Psoas muscle (tissue), 8 donors: ENCODE results near the gene UBE2D2. TPM values are rescaled to one million over a fixed set of nuclear protein-coding genes. Genes with fewer than 3 reads are reported as not detected.
A peak's percentile ranks its signal among the peaks of the same experiment; 100 is the strongest.

Source experiments
- ATAC-seq, 4 donors: fragments of 200-7000 bp; cut with Tn5 transposase; one replicate each; pipeline ENCODE4 v1.9.1; 2020; ENCODE audit warnings: moderate library complexity in 3 of 4, mild to moderate bottlenecking in 2 of 4
- DNase-seq, 2 donors: peaks; one replicate each; pipeline ENCODE4 v3.0.0-alpha.2; 2020
- H3K27ac ChIP-seq: fragments of 200-600 bp; one replicate; pipeline ENCODE4 v1.8.0; 2022
- H3K27me3 ChIP-seq, 3 donors: fragments of 200-600 bp in 1 of 3; one replicate each; pipeline versions ENCODE4 v1.6.1 to v1.8.0; 2013 to 2022; ENCODE audit warnings: low read length in 2 of 3, mild to moderate bottlenecking in 2 of 3, moderate library complexity in 1 of 3; ENCODE audit not compliant: insufficient read depth in 3 of 3
- H3K36me3 ChIP-seq, 2 donors: fragments of 200-600 bp in 1 of 2; one replicate each; pipeline versions ENCODE4 v1.6.1 to v1.8.0; 2013 to 2022; ENCODE audit warnings: low read depth in 1 of 2, mild to moderate bottlenecking in 1 of 2, moderate library complexity in 1 of 2; ENCODE audit not compliant: insufficient read depth in 1 of 2
- H3K4me1 ChIP-seq: fragments of 200-600 bp; one replicate; pipeline ENCODE4 v1.8.0; 2022
- H3K4me3 ChIP-seq: fragments of 200-600 bp; one replicate; pipeline ENCODE4 v1.8.0; 2022; ENCODE audit warnings: mild to moderate bottlenecking
- H3K9me3 ChIP-seq: fragments of 200-600 bp; one replicate; pipeline ENCODE4 v1.8.0; 2022
- WGBS, 3 donors: extraction: QIAGEN DNeasy Blood & Tissue Kit; methylation state at CpG; one replicate each; pipeline versions ENCODE4 v1.1.6 to v1.1.7; 2013; 5-methylcytosine and 5-hydroxymethylcytosine counted together
- intact Hi-C, 2 donors: fragments of 100-400 bp; cut with DNase I; formaldehyde crosslinking; loops; one replicate each; pipeline versions ENCODE4 v1.11.0 to v1.14.2; 2022
- polyA plus RNA-seq, 3 donors: library from polyadenylated mRNA; stranded (reverse); fragments of 200-250 nt; gene quantifications; one replicate each; pipeline ENCODE4 v1.2.3, GENCODE V29; 2013
- total RNA-seq, 4 donors: library from RNA; stranded (reverse); fragmentation: NEBNext Ultra II Directional in 2 of 4; extraction: Animal tissue kit (Norgen Biotek cat#: 25700) in 2 of 4; gene quantifications; one replicate each; pipeline versions ENCODE4 v1.2.1 to v1.2.4, GENCODE V29; 2021 to 2023
- TF ChIP-seq, protein P1 (sequence below): fragments of 200-600 bp; IDR thresholded peaks from one replicate; pipeline ENCODE4 v1.8.0; 2022; ENCODE audit warnings: antibody characterized with exemption
- donor health status: healthy with polysubstance abuse.
- donor health status: DM: no; HTN: no; CAD: no; lungs with moderate emphysema.
- donor health status: Bipolar disorder and iron deficiency.
- donor health status: healthy.
- donor health status: DM: yes; HTN: yes; CAD: no.
- donor health status: DM: no; HTN: no; CAD: no.
- donor health status: DM: no; HTN: no; CAD: no.
- donor health status: DM: yes; HTN: yes; CAD: no.

UBE2D2 gene
- total and polyA plus RNA-seq, 7 donors = 107 to 243 (median 163) TPM

DNA sequence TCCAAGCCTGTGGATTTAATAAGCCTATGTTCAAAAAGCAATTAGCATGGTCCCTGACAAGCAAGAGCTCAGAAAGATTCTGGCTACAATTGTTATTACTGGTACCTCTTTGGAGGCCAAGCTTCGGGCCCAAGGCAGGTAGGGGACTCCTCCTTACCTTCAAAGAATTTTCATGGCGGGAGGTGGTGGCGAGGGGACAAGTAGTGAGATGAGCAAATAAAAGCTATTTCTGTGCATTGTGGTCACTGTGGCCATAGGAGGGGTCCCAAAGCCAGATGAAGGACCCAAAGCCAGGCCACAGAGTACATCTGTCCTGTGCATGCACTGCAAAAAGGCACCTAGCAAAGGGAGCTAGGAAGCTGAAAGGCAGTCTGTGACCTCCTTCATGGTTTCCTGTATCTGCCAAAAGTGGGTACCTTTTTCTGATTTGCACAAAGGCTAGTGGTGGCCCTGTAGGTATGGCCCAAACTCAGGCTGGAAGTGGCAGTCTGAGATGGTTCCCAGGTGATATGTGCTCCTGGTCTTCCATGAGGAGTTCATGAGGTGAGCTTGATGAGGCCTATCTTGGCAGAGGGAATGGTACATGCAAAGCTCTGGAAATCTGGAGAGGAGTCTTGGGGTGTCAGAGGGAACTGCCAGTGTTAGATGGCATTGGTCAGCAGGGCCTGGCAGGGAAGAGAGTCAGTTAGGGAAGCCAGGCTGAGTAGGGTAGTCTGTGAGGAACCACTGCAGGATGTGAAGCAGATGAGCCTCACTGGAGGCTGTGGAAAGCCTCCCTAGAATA, 83.7 kb downstream of the UBE2D2 start:
- no peaks in the 10 kb centered on the region for H3K27me3 ChIP-seq
- intact Hi-C loops = loop anchor here in 1 of 2 donors (5.0 kb wide), 1 partner anchor 37 kb away; no protein-coding TSS in a partner anchor
- peak overlapping the region; percentile 36 for H3K27ac ChIP-seq
- H3K36me3 ChIP-seq = no peaks in the 10 kb centered on the region
- H3K4me1 ChIP-seq = peaks cover 44% of the 10 kb centered on the region
- ATAC-seq (no peak), DNase-seq (no peak)
- 96 to 100% (median 98%) methylated on average over 3 of the region's 3 CpGs for WGBS, 3 donors
- no peaks in the 10 kb centered on the region for H3K9me3 ChIP-seq
- no peak overlapping the region for H3K4me3 ChIP-seq
- TF ChIP-seq, protein P1, sequence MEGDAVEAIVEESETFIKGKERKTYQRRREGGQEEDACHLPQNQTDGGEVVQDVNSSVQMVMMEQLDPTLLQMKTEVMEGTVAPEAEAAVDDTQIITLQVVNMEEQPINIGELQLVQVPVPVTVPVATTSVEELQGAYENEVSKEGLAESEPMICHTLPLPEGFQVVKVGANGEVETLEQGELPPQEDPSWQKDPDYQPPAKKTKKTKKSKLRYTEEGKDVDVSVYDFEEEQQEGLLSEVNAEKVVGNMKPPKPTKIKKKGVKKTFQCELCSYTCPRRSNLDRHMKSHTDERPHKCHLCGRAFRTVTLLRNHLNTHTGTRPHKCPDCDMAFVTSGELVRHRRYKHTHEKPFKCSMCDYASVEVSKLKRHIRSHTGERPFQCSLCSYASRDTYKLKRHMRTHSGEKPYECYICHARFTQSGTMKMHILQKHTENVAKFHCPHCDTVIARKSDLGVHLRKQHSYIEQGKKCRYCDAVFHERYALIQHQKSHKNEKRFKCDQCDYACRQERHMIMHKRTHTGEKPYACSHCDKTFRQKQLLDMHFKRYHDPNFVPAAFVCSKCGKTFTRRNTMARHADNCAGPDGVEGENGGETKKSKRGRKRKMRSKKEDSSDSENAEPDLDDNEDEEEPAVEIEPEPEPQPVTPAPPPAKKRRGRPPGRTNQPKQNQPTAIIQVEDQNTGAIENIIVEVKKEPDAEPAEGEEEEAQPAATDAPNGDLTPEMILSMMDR = no peak

DNA sequence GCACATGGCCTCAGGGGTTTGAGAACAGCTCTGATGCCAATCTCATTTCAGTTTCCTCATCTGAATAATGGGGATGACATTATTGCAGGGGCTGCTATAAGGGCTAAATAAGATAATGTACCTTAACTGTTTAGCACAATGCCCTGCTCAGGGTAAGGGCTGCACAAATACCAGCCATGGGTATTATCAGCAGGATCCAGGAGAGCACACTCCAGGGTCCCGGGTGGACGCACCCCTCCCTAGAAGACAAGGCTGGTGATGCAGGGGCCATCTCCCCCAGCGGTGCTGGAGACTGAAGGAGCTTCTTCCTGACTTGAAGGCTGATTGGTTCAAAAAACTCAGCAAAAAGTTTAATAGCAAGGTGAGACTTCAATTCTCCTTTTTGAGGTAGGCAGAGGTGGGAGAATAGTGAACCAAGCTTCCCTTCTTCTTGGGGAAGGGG, 84.3 kb downstream of the UBE2D2 start:
- TF ChIP-seq, protein P1 = no peak
- intact Hi-C loops = loop anchor here in 1 of 2 donors (5.0 kb wide), 1 partner anchor 37 kb away; no protein-coding TSS in a partner anchor
- H3K27me3 ChIP-seq = no peaks in the 10 kb centered on the region
- H3K9me3 ChIP-seq = no peaks in the 10 kb centered on the region
- peaks cover 39% of the 10 kb centered on the region for H3K4me1 ChIP-seq
- ATAC-seq (no peak), DNase-seq (no peak)
- H3K36me3 ChIP-seq = no peaks in the 10 kb centered on the region
- no peak overlapping the region for H3K4me3 ChIP-seq
- WGBS, 3 donors = 90 to 94% (median 91%) methylated on average over 3 of the region's 3 CpGs
- no peak overlapping the region for H3K27ac ChIP-seq

DNA sequence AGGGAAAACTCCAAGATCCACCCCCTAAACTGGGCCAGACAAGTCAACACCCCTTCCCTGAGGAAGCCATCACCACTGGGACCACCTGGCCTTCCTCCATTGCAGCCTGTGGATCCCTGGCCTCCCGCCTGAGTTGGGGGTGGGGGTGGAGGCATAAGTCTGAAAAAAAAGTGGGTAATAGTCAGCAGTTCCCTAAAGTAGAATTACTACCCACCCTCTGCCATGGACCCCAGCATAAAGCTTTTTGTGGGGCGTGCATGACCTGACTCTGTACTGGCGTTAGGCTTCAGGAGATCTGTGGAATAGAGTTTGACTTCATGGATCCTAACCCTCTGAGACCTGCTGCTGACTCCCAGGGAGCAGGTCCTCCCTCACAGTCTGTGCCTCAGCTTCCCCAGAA, 85.0 kb downstream of the UBE2D2 start:
- WGBS, 3 donors = 92 to 95% (median 95%) methylated on average over 3 of the region's 3 CpGs

DNA sequence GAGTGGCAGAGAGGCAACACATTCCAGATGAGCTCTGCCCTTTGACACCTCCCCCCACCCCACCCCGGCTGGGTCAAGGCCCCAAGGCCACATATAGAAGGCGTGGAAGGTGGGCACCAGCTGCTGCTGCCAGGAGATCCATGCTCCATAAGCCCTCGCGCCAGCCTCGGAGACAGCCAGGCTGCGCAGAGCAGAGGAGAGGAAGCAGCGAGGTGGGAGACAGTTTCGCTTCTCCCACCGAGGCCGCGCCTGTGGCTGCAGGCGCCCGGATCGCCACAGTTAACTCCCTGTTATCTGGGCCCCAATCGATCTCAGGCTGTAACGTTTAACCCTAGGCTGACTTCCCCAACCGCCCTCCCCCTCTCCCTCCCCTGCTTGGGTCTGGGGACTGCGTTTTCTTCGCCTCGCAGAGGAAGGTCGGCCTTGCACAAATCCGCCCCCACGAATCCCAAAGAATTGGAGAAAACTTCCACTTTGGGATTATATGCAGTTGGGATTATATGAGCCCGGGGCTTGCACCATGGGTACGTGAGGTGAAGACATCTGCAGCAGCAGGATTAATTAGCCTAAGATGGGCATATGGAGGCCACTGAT, 85.9 kb downstream of the UBE2D2 start:
- H3K36me3 ChIP-seq = no peaks in the 10 kb centered on the region
- H3K27me3 ChIP-seq = no peaks in the 10 kb centered on the region
- peaks cover 31% of the 10 kb centered on the region for H3K4me1 ChIP-seq
- TF ChIP-seq, protein P1 = no peak
- peak in 1 of 2 donors; percentile 60 for DNase-seq
- WGBS, 3 donors = 48 to 68% (median 53%) methylated on average over 25 of the region's 25 CpGs
- H3K27ac ChIP-seq = peak overlapping the region; percentile 98
- intact Hi-C loops = loop anchor here in 1 of 2 donors (5.0 kb wide), 1 partner anchor 35 kb away; no protein-coding TSS in a partner anchor
- H3K4me3 ChIP-seq = peak overlapping the region; percentile 99
- H3K9me3 ChIP-seq = no peaks in the 10 kb centered on the region
- ATAC-seq = no peak

More for the DNA sequence above, 85.0 kb downstream of the UBE2D2 start:
- TF ChIP-seq, protein P1 = no peak
- Histone ChIP-seq H3K36me3 (no peaks in the 10 kb centered on the region), H3K27me3 (no peaks in the 10 kb centered on the region), H3K9me3 (no peaks in the 10 kb centered on the region), H3K4me3 (no peak overlapping the region), H3K27ac (no peak overlapping the region), H3K4me1 (peaks cover 32% of the 10 kb centered on the region)
- DNase-seq = no peak
- no peak for ATAC-seq
- intact Hi-C loops = loop anchor here in 1 of 2 donors (5.0 kb wide), 1 partner anchor 36 kb away; no protein-coding TSS in a partner anchor
